Adrenal gland (tissue), 5 donors: ENCODE measurements around the gene TP53BP2.

Experiments used
- POLR2A ChIP-seq, 2 donors: fragments of 450-650 bp; IDR thresholded peaks; one replicate each; pipeline ENCODE4 v1.6.1; 2017; ENCODE audit warnings: antibody characterized with exemption in 2 of 2, mild to moderate bottlenecking in 2 of 2, moderate library complexity in 1 of 2
- TF ChIP-seq, protein P1 (sequence below), 6 experiments: fragments of 450-650 bp in 4 of 6; fragments of 200-600 bp in 2 of 6; sonication (generic) in 1 of 6; IDR thresholded peaks; 1 replicate in 5 of 6; 2 replicates in 1 of 6; pipeline versions ENCODE4 v1.5.1 to v1.8.0; 2016 to 2021; ENCODE audit warnings: antibody characterized with exemption in 6 of 6, mild to moderate bottlenecking in 2 of 6, moderate library complexity in 1 of 6
- donor health status: DM: no; HTN: no; CAD: no.

DNA sequence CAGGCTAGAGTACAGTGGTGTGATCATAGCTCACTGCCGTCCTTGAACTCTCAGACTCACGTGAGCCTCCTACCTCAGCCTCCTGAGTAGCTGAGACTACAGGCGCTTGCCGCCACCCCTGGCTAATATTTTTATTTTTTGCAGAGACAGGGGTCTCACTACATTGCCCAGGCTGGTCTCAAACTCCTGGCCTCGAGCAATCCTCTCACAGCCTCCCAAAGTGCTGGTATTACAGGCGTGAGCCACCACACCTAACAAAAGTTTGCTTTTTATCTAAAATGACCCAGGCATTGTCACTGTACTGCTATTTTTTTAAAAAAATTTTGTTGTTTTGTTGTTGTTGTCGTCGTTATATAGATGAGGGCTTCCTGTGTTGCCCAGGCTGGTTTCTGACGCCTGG, 87.0 kb downstream of the TP53BP2 start:
- no peak for TF ChIP-seq POLR2A (IDR thresholded peaks at IDR 0.05)
- TF ChIP-seq, protein P1, sequence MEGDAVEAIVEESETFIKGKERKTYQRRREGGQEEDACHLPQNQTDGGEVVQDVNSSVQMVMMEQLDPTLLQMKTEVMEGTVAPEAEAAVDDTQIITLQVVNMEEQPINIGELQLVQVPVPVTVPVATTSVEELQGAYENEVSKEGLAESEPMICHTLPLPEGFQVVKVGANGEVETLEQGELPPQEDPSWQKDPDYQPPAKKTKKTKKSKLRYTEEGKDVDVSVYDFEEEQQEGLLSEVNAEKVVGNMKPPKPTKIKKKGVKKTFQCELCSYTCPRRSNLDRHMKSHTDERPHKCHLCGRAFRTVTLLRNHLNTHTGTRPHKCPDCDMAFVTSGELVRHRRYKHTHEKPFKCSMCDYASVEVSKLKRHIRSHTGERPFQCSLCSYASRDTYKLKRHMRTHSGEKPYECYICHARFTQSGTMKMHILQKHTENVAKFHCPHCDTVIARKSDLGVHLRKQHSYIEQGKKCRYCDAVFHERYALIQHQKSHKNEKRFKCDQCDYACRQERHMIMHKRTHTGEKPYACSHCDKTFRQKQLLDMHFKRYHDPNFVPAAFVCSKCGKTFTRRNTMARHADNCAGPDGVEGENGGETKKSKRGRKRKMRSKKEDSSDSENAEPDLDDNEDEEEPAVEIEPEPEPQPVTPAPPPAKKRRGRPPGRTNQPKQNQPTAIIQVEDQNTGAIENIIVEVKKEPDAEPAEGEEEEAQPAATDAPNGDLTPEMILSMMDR (IDR thresholded peaks at IDR 0.05): no peak
